ENCODE measurements around the gene BICD1.

BICD1 gene

DNA sequence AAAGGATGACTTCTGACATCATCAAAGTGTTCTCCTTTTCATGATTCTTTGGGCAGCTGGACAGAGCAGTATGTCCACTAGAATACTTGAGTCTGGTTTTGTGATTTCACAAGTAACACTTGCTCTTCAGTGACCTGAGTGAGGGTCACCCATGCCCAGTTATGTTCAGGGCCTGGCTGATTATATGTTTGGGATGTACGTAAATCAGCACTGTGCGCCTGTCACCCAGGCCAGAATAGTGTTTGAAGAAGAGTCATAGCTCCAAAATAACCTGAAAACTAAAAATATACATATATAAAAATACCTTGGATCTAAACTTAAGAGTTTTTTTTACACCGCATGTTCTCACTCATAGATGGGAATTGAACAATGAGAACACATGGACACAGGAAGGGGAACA is 3.8 kb downstream of the BICD1 start:
- Histone ChIP-seq H3K27ac (ENCODE audit: low read depth, low read length) (no peak overlapping the region), H3K4me2 (ENCODE audit: low read length) (peak overlapping the region; percentile 71), H3K79me2 (ENCODE audit: control insufficient read depth, low read length) (peaks cover 94% of the 10 kb centered on the region)

DNA sequence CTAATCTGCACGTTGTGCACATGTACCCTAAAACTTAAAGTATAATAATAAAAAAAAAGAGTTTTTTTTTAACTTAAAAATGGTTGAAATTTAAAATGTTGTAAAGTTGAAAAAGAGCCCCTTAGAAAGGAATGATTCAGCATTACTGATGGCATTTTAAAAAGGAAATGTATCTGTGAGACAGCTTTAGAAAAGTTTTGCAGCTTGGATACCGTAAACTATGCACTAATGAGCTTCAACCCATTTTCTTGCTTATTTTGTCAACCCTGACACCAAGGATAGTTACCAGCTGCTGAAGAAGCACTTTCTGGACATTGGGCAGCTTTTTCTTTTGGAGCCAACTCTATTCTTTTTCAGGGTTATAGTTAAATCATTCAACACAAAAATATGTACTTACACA is 4.3 kb downstream of the BICD1 start:
- peak overlapping the region; percentile 14; the same call in 1 of the 2 replicates for H3K4me2 ChIP-seq (ENCODE audit: low read length)
- no peak for TF ChIP-seq EZH2phosphoT487 (IDR thresholded peaks at IDR 0.05; ENCODE audit: borderline replicate concordance, low read length)
- TF ChIP-seq, protein P1, sequence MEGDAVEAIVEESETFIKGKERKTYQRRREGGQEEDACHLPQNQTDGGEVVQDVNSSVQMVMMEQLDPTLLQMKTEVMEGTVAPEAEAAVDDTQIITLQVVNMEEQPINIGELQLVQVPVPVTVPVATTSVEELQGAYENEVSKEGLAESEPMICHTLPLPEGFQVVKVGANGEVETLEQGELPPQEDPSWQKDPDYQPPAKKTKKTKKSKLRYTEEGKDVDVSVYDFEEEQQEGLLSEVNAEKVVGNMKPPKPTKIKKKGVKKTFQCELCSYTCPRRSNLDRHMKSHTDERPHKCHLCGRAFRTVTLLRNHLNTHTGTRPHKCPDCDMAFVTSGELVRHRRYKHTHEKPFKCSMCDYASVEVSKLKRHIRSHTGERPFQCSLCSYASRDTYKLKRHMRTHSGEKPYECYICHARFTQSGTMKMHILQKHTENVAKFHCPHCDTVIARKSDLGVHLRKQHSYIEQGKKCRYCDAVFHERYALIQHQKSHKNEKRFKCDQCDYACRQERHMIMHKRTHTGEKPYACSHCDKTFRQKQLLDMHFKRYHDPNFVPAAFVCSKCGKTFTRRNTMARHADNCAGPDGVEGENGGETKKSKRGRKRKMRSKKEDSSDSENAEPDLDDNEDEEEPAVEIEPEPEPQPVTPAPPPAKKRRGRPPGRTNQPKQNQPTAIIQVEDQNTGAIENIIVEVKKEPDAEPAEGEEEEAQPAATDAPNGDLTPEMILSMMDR (IDR thresholded peaks at IDR 0.05; ENCODE audit: low read depth, low read length, poor library complexity, severe bottlenecking): no peak

More for the DNA sequence above, 3.8 kb downstream of the BICD1 start:
- 0 out of 2 replicates have a peak, but pooled peaks cover 4% of the 10 kb centered on the region for H4K20me1 ChIP-seq (ENCODE audit: control insufficient read depth, insufficient read depth, low read depth, low read length)
- H3K9me3 ChIP-seq (ENCODE audit: control insufficient read depth, insufficient read depth, low read length): no peaks in the 10 kb centered on the region
- no peaks in the 10 kb centered on the region for H3F3A ChIP-seq (ENCODE audit: control insufficient read depth, insufficient read depth)
- peaks cover 70% of the 10 kb centered on the region for H3K36me3 ChIP-seq (ENCODE audit: control insufficient read depth, low read length)
- H3K4me1 ChIP-seq (ENCODE audit: control insufficient read depth, low read length): peaks cover 62% of the 10 kb centered on the region
- no peaks in the 10 kb centered on the region for H3K27me3 ChIP-seq (ENCODE audit: control insufficient read depth, low read length)
- no peaks in the 10 kb centered on the region for H3K9me2 ChIP-seq (replicated peaks; ENCODE audit: control insufficient read depth, low read length)
- H3K4me3 ChIP-seq (ENCODE audit: low read length): peak overlapping the region; percentile 40
- TF ChIP-seq EZH2phosphoT487 (IDR thresholded peaks at IDR 0.05; ENCODE audit: borderline replicate concordance, low read length): no peak
- TF ChIP-seq, protein P1 (IDR thresholded peaks at IDR 0.05; ENCODE audit: low read depth, low read length, poor library complexity, severe bottlenecking): no peak

DNA sequence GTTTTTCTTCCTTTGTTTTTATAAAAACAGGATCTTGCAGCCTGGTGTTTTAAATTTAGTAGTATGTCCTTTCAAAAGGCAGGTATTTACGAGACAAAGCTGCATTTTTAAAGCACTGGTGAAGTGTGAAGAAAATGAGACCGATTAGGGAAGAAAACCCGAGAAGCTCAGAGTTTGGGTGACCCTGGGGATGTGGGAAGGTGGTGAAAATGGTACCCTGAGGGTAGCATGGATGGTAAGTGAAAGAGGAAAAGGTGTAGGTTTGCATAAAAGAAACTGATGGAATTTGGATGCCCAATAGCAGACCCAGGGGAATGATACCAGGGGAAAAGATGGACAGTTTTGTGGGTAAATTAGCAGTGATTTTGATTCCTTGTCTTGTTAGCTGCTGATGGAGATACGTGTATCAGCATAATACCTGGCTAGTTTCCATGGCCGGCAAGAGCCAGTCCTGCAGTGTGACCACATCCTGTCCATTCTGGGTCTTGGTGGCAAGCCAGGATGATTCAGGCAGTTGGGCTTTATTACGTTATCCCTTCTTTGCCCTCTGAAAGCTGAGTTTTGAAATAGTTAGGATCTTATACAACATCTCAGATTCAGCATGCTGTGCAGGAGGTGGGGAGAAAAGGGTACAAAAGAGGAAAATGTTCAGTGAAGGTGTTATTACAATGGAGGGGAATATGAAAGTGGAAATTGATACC is 8.9 kb downstream of the BICD1 start:
- no peaks in the 10 kb centered on the region for H3F3A ChIP-seq (ENCODE audit: control insufficient read depth, insufficient read depth)
- H3K36me3 ChIP-seq (ENCODE audit: control insufficient read depth, low read length): peaks cover 69% of the 10 kb centered on the region
- H4K20me1 ChIP-seq (ENCODE audit: control insufficient read depth, insufficient read depth, low read depth, low read length): no peaks in the 10 kb centered on the region
- no peak overlapping the region; the same call in 1 of the 2 replicates for H3K4me3 ChIP-seq (ENCODE audit: low read length)
- TF ChIP-seq, protein P1 (IDR thresholded peaks at IDR 0.05; ENCODE audit: low read depth, low read length, poor library complexity, severe bottlenecking): no peak
- no peak for TF ChIP-seq EZH2phosphoT487 (IDR thresholded peaks at IDR 0.05; ENCODE audit: borderline replicate concordance, low read length)
- H3K27ac ChIP-seq (ENCODE audit: low read depth, low read length): no peak overlapping the region
- no peaks in the 10 kb centered on the region for H3K9me3 ChIP-seq (ENCODE audit: control insufficient read depth, insufficient read depth, low read length)
- H3K4me1 ChIP-seq (ENCODE audit: control insufficient read depth, low read length): peaks cover 68% of the 10 kb centered on the region
- no peaks in the 10 kb centered on the region for H3K27me3 ChIP-seq (ENCODE audit: control insufficient read depth, low read length)
- H3K9me2 ChIP-seq (replicated peaks; ENCODE audit: control insufficient read depth, low read length): no peaks in the 10 kb centered on the region
- peak overlapping the region; percentile 28 for H3K4me2 ChIP-seq (ENCODE audit: low read length)
- peaks cover 96% of the 10 kb centered on the region for H3K79me2 ChIP-seq (ENCODE audit: control insufficient read depth, low read length)

More for the DNA sequence above, 4.3 kb downstream of the BICD1 start:
- Histone ChIP-seq H3K4me1 (ENCODE audit: control insufficient read depth, low read length) (peaks cover 63% of the 10 kb centered on the region), H3K9me2 (replicated peaks; ENCODE audit: control insufficient read depth, low read length) (no peaks in the 10 kb centered on the region), H3F3A (ENCODE audit: control insufficient read depth, insufficient read depth) (no peaks in the 10 kb centered on the region), H3K9me3 (ENCODE audit: control insufficient read depth, insufficient read depth, low read length) (no peaks in the 10 kb centered on the region), H3K27ac (ENCODE audit: low read depth, low read length) (no peak overlapping the region), H4K20me1 (ENCODE audit: control insufficient read depth, insufficient read depth, low read depth, low read length) (0 out of 2 replicates have a peak, but pooled peaks cover 4% of the 10 kb centered on the region), H3K27me3 (ENCODE audit: control insufficient read depth, low read length) (no peaks in the 10 kb centered on the region), H3K79me2 (ENCODE audit: control insufficient read depth, low read length) (peaks cover 98% of the 10 kb centered on the region), H3K4me3 (ENCODE audit: low read length) (no peak overlapping the region), H3K36me3 (ENCODE audit: control insufficient read depth, low read length) (peaks cover 74% of the 10 kb centered on the region)

Measured in DOHH2 (cell line).